ENCODE results near the gene PPFIA2.
A peak's percentile ranks its signal among the peaks of the same experiment; 100 is the strongest.

Gene PPFIA2

DNA sequence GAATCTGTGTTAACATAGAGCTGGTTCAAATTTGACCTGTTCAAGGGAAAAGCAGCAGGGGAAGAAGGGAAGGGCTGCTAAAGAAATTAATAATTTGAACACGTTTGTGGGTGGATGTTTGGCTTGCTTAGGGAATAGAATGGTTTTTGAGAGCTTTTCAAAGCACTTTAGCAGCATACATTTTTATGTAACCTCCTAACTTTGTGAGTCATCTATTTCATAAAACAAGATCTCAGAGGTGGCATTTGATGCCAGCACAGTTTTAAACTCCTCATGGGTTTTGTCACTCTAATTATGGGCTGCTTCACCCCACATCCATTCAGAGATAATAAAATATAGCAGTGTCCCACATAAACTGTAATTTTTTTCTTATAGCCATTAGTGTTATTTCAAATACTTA, 537.5 kb downstream of the PPFIA2 start:
- TF ChIP-seq NFIC (IDR thresholded peaks at IDR 0.05) (no peak), EP300 (IDR thresholded peaks at IDR 0.05; ENCODE audit: borderline replicate concordance) (no peak), YY1 (IDR thresholded peaks at IDR 0.05; ENCODE audit: low read depth) (no peak)
- TF ChIP-seq, protein P1, sequence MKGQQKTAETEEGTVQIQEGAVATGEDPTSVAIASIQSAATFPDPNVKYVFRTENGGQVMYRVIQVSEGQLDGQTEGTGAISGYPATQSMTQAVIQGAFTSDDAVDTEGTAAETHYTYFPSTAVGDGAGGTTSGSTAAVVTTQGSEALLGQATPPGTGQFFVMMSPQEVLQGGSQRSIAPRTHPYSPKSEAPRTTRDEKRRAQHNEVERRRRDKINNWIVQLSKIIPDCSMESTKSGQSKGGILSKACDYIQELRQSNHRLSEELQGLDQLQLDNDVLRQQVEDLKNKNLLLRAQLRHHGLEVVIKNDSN (IDR thresholded peaks at IDR 0.05): no peak

DNA sequence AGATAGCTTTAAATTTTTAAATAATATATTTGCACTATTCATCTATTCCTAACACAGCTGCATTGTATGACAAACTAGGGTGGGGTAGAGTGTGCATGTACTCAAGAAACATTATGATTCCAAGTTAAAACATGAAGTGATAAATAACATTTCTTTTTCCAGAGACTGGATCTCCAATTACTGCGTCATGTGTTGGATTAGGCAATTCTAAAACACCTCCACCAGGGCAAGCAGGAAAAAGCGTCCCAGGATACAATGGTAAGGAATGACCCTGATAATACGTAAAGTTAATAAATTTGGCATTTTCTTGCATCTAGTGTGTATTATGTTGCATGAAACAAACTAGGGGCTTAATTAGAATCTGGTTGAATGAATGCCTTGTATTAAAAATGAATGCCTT, 542.4 kb downstream of the PPFIA2 start:
- no peak for TF ChIP-seq TEAD4 (IDR thresholded peaks at IDR 0.05)

DNA sequence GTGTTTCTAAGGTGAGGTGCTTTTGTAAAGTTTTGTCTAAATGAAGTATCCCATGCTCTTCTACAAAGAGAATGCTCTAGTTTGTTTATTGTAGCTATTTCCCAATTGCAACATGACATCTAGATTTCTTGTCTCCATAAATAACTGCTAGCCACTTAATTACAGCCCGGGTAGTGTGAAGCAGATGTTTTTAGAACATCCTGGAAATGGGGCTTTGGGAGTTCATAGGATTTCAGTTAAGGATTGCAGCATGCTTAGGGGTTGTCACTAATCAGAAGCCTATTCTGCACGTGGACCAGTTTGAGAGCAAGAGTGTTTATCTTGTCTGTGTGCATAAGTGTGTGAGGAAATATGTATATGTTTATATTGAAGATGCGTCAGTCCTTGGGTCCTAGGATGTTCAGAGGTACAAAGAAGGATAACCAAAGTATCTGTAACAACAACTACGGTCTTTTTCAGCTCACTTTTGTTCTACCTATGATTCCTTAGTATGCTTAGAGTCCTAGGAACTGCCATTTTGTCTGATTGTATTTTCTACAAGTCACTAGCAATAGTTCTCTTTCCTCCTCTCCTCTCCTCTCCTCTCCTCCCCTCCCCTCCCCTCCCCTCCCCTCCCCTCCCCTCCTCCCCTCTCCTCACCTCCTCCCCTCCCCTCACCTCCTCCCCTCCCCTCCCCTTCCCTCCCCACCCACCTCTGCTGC, 546.0 kb downstream of the PPFIA2 start:
- TF ChIP-seq, protein P1 (IDR thresholded peaks at IDR 0.05): no peak
- TF ChIP-seq EGR1 (IDR thresholded peaks at IDR 0.05) (no peak), EP300 (IDR thresholded peaks at IDR 0.05; ENCODE audit: borderline replicate concordance) (no peak), FOXM1 (IDR thresholded peaks at IDR 0.05; ENCODE audit: borderline replicate concordance, low read depth) (no peak), RAD21 (IDR thresholded peaks at IDR 0.05; ENCODE audit: low read depth) (no peak), NFIC (IDR thresholded peaks at IDR 0.05) (no peak), TEAD4 (IDR thresholded peaks at IDR 0.05) (no peak), TAF1 (IDR thresholded peaks at IDR 0.05; ENCODE audit: low read depth) (no peak), YY1 (IDR thresholded peaks at IDR 0.05; ENCODE audit: low read depth) (no peak), CEBPB (IDR thresholded peaks at IDR 0.05) (no peak), TCF12 (IDR thresholded peaks at IDR 0.05; ENCODE audit: low read depth) (no peak), ZBTB7A (IDR thresholded peaks at IDR 0.05; ENCODE audit: low read depth) (no peak), CREB1 (IDR thresholded peaks at IDR 0.05; ENCODE audit: low read depth) (no peak)
- TF ChIP-seq, protein P2, sequence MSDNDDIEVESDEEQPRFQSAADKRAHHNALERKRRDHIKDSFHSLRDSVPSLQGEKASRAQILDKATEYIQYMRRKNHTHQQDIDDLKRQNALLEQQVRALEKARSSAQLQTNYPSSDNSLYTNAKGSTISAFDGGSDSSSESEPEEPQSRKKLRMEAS (IDR thresholded peaks at IDR 0.05): no peak
- TF ChIP-seq, protein P3, sequence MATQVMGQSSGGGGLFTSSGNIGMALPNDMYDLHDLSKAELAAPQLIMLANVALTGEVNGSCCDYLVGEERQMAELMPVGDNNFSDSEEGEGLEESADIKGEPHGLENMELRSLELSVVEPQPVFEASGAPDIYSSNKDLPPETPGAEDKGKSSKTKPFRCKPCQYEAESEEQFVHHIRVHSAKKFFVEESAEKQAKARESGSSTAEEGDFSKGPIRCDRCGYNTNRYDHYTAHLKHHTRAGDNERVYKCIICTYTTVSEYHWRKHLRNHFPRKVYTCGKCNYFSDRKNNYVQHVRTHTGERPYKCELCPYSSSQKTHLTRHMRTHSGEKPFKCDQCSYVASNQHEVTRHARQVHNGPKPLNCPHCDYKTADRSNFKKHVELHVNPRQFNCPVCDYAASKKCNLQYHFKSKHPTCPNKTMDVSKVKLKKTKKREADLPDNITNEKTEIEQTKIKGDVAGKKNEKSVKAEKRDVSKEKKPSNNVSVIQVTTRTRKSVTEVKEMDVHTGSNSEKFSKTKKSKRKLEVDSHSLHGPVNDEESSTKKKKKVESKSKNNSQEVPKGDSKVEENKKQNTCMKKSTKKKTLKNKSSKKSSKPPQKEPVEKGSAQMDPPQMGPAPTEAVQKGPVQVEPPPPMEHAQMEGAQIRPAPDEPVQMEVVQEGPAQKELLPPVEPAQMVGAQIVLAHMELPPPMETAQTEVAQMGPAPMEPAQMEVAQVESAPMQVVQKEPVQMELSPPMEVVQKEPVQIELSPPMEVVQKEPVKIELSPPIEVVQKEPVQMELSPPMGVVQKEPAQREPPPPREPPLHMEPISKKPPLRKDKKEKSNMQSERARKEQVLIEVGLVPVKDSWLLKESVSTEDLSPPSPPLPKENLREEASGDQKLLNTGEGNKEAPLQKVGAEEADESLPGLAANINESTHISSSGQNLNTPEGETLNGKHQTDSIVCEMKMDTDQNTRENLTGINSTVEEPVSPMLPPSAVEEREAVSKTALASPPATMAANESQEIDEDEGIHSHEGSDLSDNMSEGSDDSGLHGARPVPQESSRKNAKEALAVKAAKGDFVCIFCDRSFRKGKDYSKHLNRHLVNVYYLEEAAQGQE (IDR thresholded peaks at IDR 0.05; ENCODE audit: low read depth): no peak

DNA sequence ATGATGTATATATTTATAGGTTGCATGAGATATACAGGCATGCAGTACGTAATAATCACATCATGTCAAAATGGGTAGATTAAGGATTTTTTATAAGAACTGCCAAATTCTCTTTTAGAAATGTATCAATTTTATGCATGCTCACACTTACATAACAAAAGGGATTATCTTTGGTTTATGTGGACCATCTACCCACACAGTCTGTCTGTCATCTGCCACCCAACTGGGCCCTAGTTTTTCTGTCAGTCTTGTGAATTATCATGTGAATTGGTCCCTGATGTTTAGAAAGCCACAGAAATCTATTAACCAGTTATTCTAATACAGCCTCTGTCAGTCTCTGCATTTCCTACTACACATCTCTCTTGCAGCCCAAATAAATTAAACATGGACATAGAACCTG, 547.8 kb downstream of the PPFIA2 start:
- TF ChIP-seq YY1 (IDR thresholded peaks at IDR 0.05; ENCODE audit: low read depth): no peak
- no peak for TF ChIP-seq CEBPB (IDR thresholded peaks at IDR 0.05)
- TF ChIP-seq RAD21 (IDR thresholded peaks at IDR 0.05; ENCODE audit: low read depth): no peak

DNA sequence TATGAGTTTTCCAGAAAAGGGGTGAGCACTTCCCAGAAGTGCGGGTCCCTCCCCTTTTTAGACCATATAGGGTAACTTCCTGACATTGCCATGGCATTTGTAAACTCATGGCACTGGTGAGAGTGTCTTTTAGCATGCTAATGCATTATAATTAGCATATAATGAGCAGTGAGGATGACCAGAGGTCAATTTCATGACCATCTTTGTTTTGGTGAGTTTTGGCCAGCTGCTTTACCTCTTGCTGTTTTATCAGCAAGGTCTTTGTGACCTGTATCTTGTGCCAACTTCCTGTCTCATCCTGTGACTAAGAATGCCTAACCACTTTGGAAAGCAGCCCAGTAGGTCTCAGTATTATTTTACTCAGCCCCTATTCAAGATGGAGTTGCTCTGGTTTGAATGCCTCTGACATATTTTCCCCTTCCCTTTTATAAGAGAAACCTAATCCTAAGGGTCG, 549.4 kb downstream of the PPFIA2 start:
- 0 out of 2 replicates have a peak, but pooled peaks have one; percentile 9 for TF ChIP-seq TEAD4 (IDR thresholded peaks at IDR 0.05)
- TF ChIP-seq NFIC (IDR thresholded peaks at IDR 0.05): peak; percentile 84
- TF ChIP-seq YY1 (IDR thresholded peaks at IDR 0.05; ENCODE audit: low read depth): 0 out of 2 replicates have a peak, but pooled peaks have one; percentile 17
- TF ChIP-seq TCF12 (IDR thresholded peaks at IDR 0.05; ENCODE audit: low read depth): peak; percentile 48; the same call in 1 of the 2 replicates

DNA sequence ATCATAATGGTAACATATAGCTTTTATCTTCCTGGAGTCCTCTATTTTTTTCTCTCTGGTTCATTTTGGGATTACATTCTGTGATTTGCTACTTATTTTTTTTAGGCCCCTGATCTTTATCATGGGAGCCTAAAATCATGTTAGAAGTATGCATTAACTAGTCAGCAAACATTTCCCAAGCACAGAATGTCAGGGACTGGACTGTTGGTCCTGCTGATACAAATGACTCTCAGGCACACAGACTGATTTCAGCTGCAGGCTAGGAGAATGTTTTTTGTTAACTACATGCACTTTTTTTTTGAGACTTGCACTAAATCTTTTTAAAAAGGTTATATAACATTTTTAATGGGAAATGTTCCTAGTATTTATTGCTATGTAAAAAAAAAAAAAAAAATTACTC, 550.1 kb downstream of the PPFIA2 start:
- no peak for TF ChIP-seq TEAD4 (IDR thresholded peaks at IDR 0.05)
- no peak for TF ChIP-seq FOXM1 (IDR thresholded peaks at IDR 0.05; ENCODE audit: borderline replicate concordance, low read depth)
- no peak for TF ChIP-seq EGR1 (IDR thresholded peaks at IDR 0.05)
- no peak for TF ChIP-seq CEBPB (IDR thresholded peaks at IDR 0.05)
- no peak for TF ChIP-seq EP300 (IDR thresholded peaks at IDR 0.05; ENCODE audit: borderline replicate concordance)
- TF ChIP-seq NFIC (IDR thresholded peaks at IDR 0.05): no peak
- TF ChIP-seq TAF1 (IDR thresholded peaks at IDR 0.05; ENCODE audit: low read depth): no peak
- TF ChIP-seq, protein P3 (IDR thresholded peaks at IDR 0.05; ENCODE audit: low read depth): no peak
- TF ChIP-seq, protein P2 (IDR thresholded peaks at IDR 0.05): no peak
- TF ChIP-seq RAD21 (IDR thresholded peaks at IDR 0.05; ENCODE audit: low read depth): no peak
- no peak for TF ChIP-seq YY1 (IDR thresholded peaks at IDR 0.05; ENCODE audit: low read depth)
- TF ChIP-seq ZBTB7A (IDR thresholded peaks at IDR 0.05; ENCODE audit: low read depth): no peak
- TF ChIP-seq CREB1 (IDR thresholded peaks at IDR 0.05; ENCODE audit: low read depth): no peak
- no peak for TF ChIP-seq TCF12 (IDR thresholded peaks at IDR 0.05; ENCODE audit: low read depth)
- TF ChIP-seq, protein P1 (IDR thresholded peaks at IDR 0.05): no peak
